Measurements from ENCODE around the gene CRCP.
"Not testable (repeated sequence)": the region's sequence is repeated elsewhere in the genome, so short reads cannot be mapped to it uniquely, and the experiment has no call there.

The CRCP gene

DNA sequence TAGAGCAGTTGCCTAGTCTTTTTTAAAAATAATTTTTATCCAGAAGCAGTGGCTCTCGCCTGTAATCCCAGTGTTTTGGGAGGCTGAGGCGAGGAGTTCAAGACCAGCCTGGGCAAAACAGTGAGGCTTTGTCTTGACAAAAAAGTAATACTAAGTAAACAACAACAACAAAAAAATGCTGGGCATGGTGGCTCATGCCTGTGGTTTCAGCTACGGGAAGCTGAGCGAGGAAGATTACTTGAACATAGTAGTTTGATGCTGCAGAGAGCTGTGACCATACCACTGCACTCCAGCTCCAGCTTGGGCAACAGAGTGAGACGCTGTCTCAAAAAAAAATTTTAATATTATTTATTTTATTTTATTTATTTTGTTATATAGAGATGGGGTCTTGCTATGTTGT lies 59.2 kb downstream of the CRCP start:
- no peaks in the 10 kb centered on the region for H3K9me3 ChIP-seq (replicated peaks; ENCODE audit: insufficient read depth, low read length)
- H2AFZ ChIP-seq (ENCODE audit: low read length), result no peak overlapping the region
- TF ChIP-seq EZH2 (optimal IDR thresholded peaks at IDR 0.05; ENCODE audit: low read depth, low read length) (no peak), EZH2phosphoT487 (IDR thresholded peaks at IDR 0.05; ENCODE audit: low read length) (no peak)
- TF ChIP-seq, protein P1, sequence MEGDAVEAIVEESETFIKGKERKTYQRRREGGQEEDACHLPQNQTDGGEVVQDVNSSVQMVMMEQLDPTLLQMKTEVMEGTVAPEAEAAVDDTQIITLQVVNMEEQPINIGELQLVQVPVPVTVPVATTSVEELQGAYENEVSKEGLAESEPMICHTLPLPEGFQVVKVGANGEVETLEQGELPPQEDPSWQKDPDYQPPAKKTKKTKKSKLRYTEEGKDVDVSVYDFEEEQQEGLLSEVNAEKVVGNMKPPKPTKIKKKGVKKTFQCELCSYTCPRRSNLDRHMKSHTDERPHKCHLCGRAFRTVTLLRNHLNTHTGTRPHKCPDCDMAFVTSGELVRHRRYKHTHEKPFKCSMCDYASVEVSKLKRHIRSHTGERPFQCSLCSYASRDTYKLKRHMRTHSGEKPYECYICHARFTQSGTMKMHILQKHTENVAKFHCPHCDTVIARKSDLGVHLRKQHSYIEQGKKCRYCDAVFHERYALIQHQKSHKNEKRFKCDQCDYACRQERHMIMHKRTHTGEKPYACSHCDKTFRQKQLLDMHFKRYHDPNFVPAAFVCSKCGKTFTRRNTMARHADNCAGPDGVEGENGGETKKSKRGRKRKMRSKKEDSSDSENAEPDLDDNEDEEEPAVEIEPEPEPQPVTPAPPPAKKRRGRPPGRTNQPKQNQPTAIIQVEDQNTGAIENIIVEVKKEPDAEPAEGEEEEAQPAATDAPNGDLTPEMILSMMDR (IDR thresholded peaks at IDR 0.05; ENCODE audit: low read length), result no peak
- no peaks in the 10 kb centered on the region for H3K36me3 ChIP-seq (replicated peaks; ENCODE audit: insufficient read depth, low read length)
- no peaks in the 10 kb centered on the region for H3K9me2 ChIP-seq (replicated peaks; ENCODE audit: insufficient read depth, low read length)
- no peak overlapping the region for H3K4me2 ChIP-seq (ENCODE audit: low read depth, low read length)
- H3K4me3 ChIP-seq (ENCODE audit: low read length), result no peak overlapping the region
- no peak overlapping the region for H3K27ac ChIP-seq (ENCODE audit: low read length)
- no peaks in the 10 kb centered on the region for H3F3A ChIP-seq (ENCODE audit: insufficient read depth, low read length)
- no peak overlapping the region for H3K9ac ChIP-seq (ENCODE audit: low read length)
- no peaks in the 10 kb centered on the region for H3K27me3 ChIP-seq (replicated peaks; ENCODE audit: insufficient read depth, low read length)
- H3K4me1 ChIP-seq (ENCODE audit: low read length), result no peaks in the 10 kb centered on the region
- no peak for DNase-seq
- no peaks in the 10 kb centered on the region for H3K79me2 ChIP-seq (ENCODE audit: low read length)
- no peaks in the 10 kb centered on the region for H4K20me1 ChIP-seq (ENCODE audit: insufficient read depth, low read length)

DNA sequence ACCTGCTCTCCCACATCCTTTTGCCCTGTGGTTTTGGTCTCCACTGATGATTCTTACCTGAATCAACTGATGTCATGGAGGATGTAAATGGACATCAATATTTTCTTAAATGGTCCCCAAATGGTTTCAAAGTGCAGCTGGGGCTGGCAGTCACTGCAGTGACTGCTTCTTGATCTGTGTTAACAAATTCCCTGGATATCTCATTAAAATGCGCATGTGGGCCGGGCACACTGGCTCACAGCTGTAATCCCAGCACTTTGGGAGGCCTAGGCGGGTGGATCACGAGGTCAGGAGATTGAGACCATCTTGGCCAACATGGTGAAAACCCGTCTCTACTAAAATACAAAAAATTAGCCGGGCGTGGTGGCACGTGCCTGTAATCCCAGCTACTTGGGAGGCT lies 60.4 kb downstream of the CRCP start:
- not testable (repeated sequence) for H2AFZ ChIP-seq (ENCODE audit: low read length); H3F3A ChIP-seq (ENCODE audit: insufficient read depth, low read length)

DNA sequence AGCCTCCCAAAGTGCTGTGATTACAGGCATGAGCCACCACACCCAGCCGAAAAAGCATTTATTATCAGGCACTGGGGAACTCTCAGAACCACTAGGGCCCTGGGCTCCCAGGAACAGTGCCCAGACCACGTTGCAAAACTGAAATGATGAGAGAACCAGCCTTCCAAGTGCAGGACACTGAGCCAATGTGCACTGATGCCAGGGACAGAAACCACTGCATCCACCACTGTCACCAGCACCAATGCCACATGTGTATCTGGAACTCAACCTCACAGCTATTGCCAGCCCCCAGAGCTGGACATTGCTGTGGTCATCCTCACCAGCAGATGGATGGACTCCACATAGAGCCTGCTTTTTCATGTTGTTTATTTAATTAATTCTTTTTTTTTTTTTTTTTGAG lies 62.3 kb downstream of the CRCP start:
- H3K4me2 ChIP-seq (ENCODE audit: low read depth, low read length), result no peak overlapping the region
- no peak overlapping the region for H3K9ac ChIP-seq (ENCODE audit: low read length)
- no peaks in the 10 kb centered on the region for H3K36me3 ChIP-seq (replicated peaks; ENCODE audit: insufficient read depth, low read length)
- no peak overlapping the region for H2AFZ ChIP-seq (ENCODE audit: low read length)
- no peaks in the 10 kb centered on the region for H3F3A ChIP-seq (ENCODE audit: insufficient read depth, low read length)
- H3K9me3 ChIP-seq (replicated peaks; ENCODE audit: insufficient read depth, low read length), result no peaks in the 10 kb centered on the region
- H3K4me1 ChIP-seq (ENCODE audit: low read length), result no peaks in the 10 kb centered on the region
- H3K79me2 ChIP-seq (ENCODE audit: low read length), result no peaks in the 10 kb centered on the region
- TF ChIP-seq, protein P1 (IDR thresholded peaks at IDR 0.05; ENCODE audit: low read length), result no peak
- TF ChIP-seq EZH2phosphoT487 (IDR thresholded peaks at IDR 0.05; ENCODE audit: low read length) (no peak), EZH2 (optimal IDR thresholded peaks at IDR 0.05; ENCODE audit: low read depth, low read length) (no peak)
- no peak overlapping the region for H3K4me3 ChIP-seq (ENCODE audit: low read length)
- H3K27me3 ChIP-seq (replicated peaks; ENCODE audit: insufficient read depth, low read length), result no peaks in the 10 kb centered on the region
- no peak overlapping the region for H3K27ac ChIP-seq (ENCODE audit: low read length)
- DNase-seq, result no peak
- H4K20me1 ChIP-seq (ENCODE audit: insufficient read depth, low read length), result no peaks in the 10 kb centered on the region
- no peaks in the 10 kb centered on the region for H3K9me2 ChIP-seq (replicated peaks; ENCODE audit: insufficient read depth, low read length)

More for the DNA sequence above, 60.4 kb downstream of the CRCP start:
- not testable (repeated sequence) for H3K9me2 ChIP-seq (replicated peaks; ENCODE audit: insufficient read depth, low read length); H3K27me3 ChIP-seq (replicated peaks; ENCODE audit: insufficient read depth, low read length); H3K4me1 ChIP-seq (ENCODE audit: low read length); H3K79me2 ChIP-seq (ENCODE audit: low read length); H4K20me1 ChIP-seq (ENCODE audit: insufficient read depth, low read length); H3K36me3 ChIP-seq (replicated peaks; ENCODE audit: insufficient read depth, low read length); H3K27ac ChIP-seq (ENCODE audit: low read length); H3K4me3 ChIP-seq (ENCODE audit: low read length); H3K4me2 ChIP-seq (ENCODE audit: low read depth, low read length); DNase-seq; H3K9me3 ChIP-seq (replicated peaks; ENCODE audit: insufficient read depth, low read length); H3K9ac ChIP-seq (ENCODE audit: low read length)

DNA sequence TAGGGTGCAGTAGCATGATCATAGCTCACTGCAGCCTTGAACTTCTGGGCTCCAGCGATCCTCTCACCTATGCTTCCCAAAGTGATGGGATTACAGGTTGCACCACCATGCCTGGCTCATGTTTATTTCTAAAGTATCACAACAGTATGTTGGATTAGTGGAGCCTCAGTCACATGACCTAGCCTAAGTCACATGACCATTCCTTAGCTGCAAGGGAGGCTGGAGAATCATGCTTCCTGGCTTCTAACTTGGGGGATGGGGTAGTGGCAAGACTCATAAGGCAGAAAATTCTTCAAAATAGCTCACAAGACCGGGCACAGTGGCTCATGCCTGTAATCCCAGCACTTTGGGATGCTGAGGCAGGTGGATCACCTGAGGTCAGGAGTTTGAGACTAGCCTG lies 63.6 kb downstream of the CRCP start:
- no peak for TF ChIP-seq EZH2phosphoT487 (IDR thresholded peaks at IDR 0.05; ENCODE audit: low read length)
- no peak for TF ChIP-seq EZH2 (optimal IDR thresholded peaks at IDR 0.05; ENCODE audit: low read depth, low read length)
- TF ChIP-seq, protein P1 (IDR thresholded peaks at IDR 0.05; ENCODE audit: low read length), result no peak
- Histone ChIP-seq H3K9ac (ENCODE audit: low read length) (no peak overlapping the region), H3K79me2 (ENCODE audit: low read length) (no peaks in the 10 kb centered on the region), H3K27ac (ENCODE audit: low read length) (no peak overlapping the region), H3K9me2 (replicated peaks; ENCODE audit: insufficient read depth, low read length) (no peaks in the 10 kb centered on the region), H2AFZ (ENCODE audit: low read length) (no peak overlapping the region), H3K4me3 (ENCODE audit: low read length) (no peak overlapping the region), H3K27me3 (replicated peaks; ENCODE audit: insufficient read depth, low read length) (no peaks in the 10 kb centered on the region), H3F3A (ENCODE audit: insufficient read depth, low read length) (no peaks in the 10 kb centered on the region), H3K4me1 (ENCODE audit: low read length) (no peaks in the 10 kb centered on the region), H4K20me1 (ENCODE audit: insufficient read depth, low read length) (no peaks in the 10 kb centered on the region), H3K9me3 (replicated peaks; ENCODE audit: insufficient read depth, low read length) (no peaks in the 10 kb centered on the region), H3K36me3 (replicated peaks; ENCODE audit: insufficient read depth, low read length) (no peaks in the 10 kb centered on the region), H3K4me2 (ENCODE audit: low read depth, low read length) (no peak overlapping the region)
- DNase-seq, result no peak

Data from MM.1S (cell line).